Activated T-helper 17 cell treated with anti-CD3 and anti-CD28 coated beads, Interleukin-2, amount 50 U/mL, for 72 hours (primary cell): ENCODE measurements around the gene MED15. TPM values are rescaled to one million over a fixed set of nuclear protein-coding genes. Genes with fewer than 3 reads are reported as not detected.
A peak's percentile ranks its signal among the peaks of the same experiment; 100 is the strongest.
"Not testable (repeated sequence)": the region's sequence is repeated elsewhere in the genome, so short reads cannot be mapped to it uniquely, and the experiment has no call there.

ENCODE experiments used
- ATAC-seq: fragments of 150-1000 bp; cut with Tn5 transposase; replicated peaks from 2 replicates; pipeline ENCODE4 v1.10.0; 2021; ENCODE audit warnings: mild to moderate bottlenecking, moderate library complexity
- H3K27ac Mint-ChIP-seq: one replicate; pipeline ENCODE4 v1.8.0; 2022; ENCODE audit warnings: mixed read lengths
- H3K27me3 Mint-ChIP-seq: one replicate; pipeline ENCODE4 v1.8.0; 2022; ENCODE audit warnings: mixed read lengths
- H3K36me3 Mint-ChIP-seq: one replicate; pipeline ENCODE4 v1.8.0; 2022; ENCODE audit warnings: low read depth, mild to moderate bottlenecking, mixed read lengths
- H3K4me1 Mint-ChIP-seq: one replicate; pipeline ENCODE4 v1.8.0; 2022; ENCODE audit warnings: mixed read lengths
- H3K4me3 Mint-ChIP-seq: one replicate; pipeline ENCODE4 v1.8.0; 2022; ENCODE audit warnings: mild to moderate bottlenecking, mixed read lengths
- H3K9me3 Mint-ChIP-seq: one replicate; pipeline ENCODE4 v1.8.0; 2022; ENCODE audit warnings: mixed read lengths
- total RNA-seq, 2 donors: library from RNA; stranded (reverse); gene quantifications; one replicate each; pipeline ENCODE4 v1.2.3, GENCODE V29; 2022

The MED15 gene
- total RNA-seq, 2 donors from 2014 or later = 115 to 118 TPM

GRCh38 chr22:20588092-20588842 lies 80.9 kb downstream of the MED15 start:
- no peak overlapping the region for H3K4me3 Mint-ChIP-seq
- H3K4me1 Mint-ChIP-seq = no peaks in the 10 kb centered on the region
- no peak overlapping the region for H3K27ac Mint-ChIP-seq

DNA sequence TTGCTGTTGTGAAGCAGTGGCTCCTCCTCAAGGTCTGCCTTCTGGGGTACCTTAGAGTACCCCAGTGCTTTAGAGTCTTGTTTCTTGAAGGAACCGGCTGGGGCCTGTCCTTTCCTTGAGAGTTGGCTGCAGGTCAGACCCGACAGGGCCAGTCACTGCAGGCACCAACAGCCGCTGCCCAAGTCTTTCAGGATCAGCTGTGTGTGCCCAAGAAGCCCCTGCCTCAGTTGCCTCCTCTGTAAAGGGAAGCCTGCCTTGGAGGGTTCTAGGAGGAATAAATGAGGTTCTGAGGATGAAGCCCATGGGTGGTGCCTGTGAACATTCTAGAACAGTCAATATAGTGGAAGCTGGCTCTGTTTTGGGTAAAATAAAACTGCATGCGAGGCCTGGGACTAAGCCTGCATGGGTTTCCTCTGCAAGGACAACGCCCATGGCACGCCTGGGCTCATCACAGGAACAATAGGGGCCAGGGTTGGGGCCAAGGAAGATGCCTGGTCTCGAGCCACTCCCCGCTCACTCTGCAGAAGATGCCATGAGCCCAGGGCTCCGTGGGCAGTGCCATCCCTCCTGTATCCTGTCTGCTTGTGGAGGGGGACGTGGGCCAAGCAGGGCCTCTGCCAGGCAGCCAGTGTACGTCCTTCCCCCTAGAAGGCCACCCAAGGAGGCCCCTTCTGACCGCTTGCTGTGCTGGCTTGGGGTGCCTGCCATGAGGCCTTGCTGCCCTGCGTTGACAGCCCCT lies 81.6 kb downstream of the MED15 start:
- peaks cover 36% of the 10 kb centered on the region for H3K36me3 Mint-ChIP-seq
- H3K27me3 Mint-ChIP-seq = no peaks in the 10 kb centered on the region
- H3K4me3 Mint-ChIP-seq = no peak overlapping the region
- ATAC-seq = peak; percentile 5
- no peaks in the 10 kb centered on the region for H3K9me3 Mint-ChIP-seq
- no peaks in the 10 kb centered on the region for H3K4me1 Mint-ChIP-seq
- H3K27ac Mint-ChIP-seq = no peak overlapping the region

More at GRCh38 chr22:20588092-20588842, 80.9 kb downstream of the MED15 start:
- H3K27me3 Mint-ChIP-seq = no peaks in the 10 kb centered on the region
- peaks cover 44% of the 10 kb centered on the region for H3K36me3 Mint-ChIP-seq
- no peaks in the 10 kb centered on the region for H3K9me3 Mint-ChIP-seq
- no peak for ATAC-seq

GRCh38 chr22:20589614-20590476 lies 82.4 kb downstream of the MED15 start:
- Mint-ChIP-seq H3K27me3 (no peaks in the 10 kb centered on the region), H3K36me3 (peaks cover 28% of the 10 kb centered on the region), H3K4me1 (no peaks in the 10 kb centered on the region), H3K27ac (no peak overlapping the region), H3K9me3 (no peaks in the 10 kb centered on the region), H3K4me3 (no peak overlapping the region)
- ATAC-seq = peak; percentile 13

DNA sequence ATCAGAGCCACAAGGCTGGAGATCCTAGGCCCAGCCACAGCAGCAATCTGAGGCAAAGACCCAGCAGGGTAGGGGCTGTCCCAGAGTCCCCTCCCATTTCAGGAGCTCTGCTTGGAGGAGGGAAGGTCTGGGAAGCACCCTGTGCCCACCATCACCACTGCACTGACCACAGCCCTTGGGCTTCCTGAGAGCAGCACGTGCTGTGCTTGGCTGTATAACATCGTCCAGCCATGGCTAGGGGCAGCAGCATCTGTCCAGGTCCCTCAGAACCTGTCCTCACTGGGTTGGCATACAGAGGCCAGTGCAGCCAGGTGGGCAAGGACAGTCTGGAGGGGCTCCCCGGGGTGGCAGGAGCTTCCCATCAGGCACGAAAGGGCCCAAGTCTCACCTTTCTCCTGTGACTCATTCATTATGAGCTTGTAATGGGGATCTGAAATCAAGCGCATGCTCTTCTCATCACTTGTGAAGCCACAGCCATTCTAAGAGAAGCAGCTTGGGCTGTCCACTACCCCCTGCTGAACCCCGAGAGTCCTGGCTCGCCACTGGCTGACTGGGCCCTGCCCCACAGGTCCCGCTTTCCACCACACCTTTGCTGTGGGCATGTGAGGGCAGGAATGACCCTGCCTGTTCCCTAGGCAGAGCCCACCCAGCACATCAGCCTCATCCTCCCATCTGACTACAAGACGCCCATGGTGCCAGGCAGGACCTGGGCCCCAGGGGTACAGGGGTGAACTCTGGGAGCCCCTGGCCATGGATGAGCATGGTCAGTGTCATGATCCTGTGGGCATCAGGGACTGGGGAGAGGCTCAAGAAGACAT lies 83.3 kb downstream of the MED15 start:
- no peaks in the 10 kb centered on the region for H3K9me3 Mint-ChIP-seq
- no peak for ATAC-seq
- no peak overlapping the region for H3K4me3 Mint-ChIP-seq
- H3K4me1 Mint-ChIP-seq = no peaks in the 10 kb centered on the region
- H3K27ac Mint-ChIP-seq = peak overlapping the region; percentile 75
- no peaks in the 10 kb centered on the region for H3K27me3 Mint-ChIP-seq
- H3K36me3 Mint-ChIP-seq = peaks cover 20% of the 10 kb centered on the region

DNA sequence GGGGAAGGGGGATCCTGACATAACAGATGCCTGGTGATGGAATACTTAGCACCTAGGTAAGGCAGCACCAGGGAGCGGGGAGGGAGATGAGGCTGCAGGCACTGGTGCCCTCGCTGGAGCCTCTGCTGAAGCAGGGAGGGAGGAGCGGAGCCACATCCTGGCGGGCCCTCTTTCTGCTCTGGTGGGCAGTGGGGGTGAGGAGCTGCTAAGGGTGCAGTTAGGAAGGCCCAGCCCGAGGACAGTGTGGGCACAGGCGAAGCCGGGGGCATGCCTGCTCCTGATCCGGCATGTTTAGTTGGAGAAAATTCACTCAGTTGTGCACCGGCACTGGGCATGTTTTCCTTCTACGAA lies 83.9 kb downstream of the MED15 start:
- Mint-ChIP-seq H3K36me3 (peaks cover 14% of the 10 kb centered on the region), H3K9me3 (no peaks in the 10 kb centered on the region), H3K27me3 (no peaks in the 10 kb centered on the region), H3K4me1 (no peaks in the 10 kb centered on the region), H3K27ac (peak overlapping the region; percentile 75), H3K4me3 (no peak overlapping the region)
- ATAC-seq = no peak

DNA sequence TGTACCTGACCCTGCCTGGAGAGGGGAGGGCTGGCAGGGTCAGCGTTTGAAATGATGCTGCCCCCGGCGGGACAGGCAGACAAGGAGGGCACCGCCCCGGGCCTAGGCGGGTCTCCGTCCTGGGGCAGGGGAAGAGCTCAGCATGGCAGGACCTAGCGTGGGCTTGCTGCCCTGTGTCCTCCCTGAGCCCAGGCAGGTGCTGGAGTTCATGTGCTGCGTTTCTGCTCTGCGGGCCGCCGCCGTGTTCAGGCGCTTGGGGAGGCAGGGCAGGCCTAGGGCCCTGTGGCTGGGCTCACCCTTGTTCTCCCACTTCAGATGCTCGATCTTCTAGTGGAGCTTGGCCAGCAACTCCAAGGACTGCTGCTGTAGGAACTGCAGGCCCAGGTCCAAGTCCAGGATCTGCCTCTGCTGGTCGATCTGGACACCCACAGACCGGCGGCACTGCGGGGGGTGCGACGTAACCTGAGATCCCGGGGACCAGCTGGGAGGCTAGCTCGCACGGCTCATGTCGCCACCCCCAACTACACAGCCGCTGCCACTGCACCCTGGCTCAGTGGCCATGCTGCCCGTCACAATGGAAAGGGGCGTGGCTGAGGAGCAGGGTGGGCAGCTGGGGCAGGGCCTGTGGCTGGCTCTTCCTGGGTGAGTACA lies 84.4 kb downstream of the MED15 start:
- ATAC-seq = no peak
- Mint-ChIP-seq H3K9me3 (no peaks in the 10 kb centered on the region), H3K4me1 (no peaks in the 10 kb centered on the region), H3K36me3 (peaks cover 9% of the 10 kb centered on the region), H3K4me3 (no peak overlapping the region), H3K27ac (no peak overlapping the region), H3K27me3 (no peaks in the 10 kb centered on the region)

- not testable (repeated sequence) for H3K27me3 Mint-ChIP-seq, H3K36me3 Mint-ChIP-seq, H3K9me3 Mint-ChIP-seq, H3K4me1 Mint-ChIP-seq, H3K27ac Mint-ChIP-seq, H3K4me3 Mint-ChIP-seq, ATAC-seq
Measured at GRCh38 chr22:20594038-20594437, 86.6 kb downstream of the MED15 start.

GRCh38 chr22:20594486-20594885 lies 87.1 kb downstream of the MED15 start:
- H3K27me3 Mint-ChIP-seq, H3K36me3 Mint-ChIP-seq, ATAC-seq, H3K9me3 Mint-ChIP-seq, H3K4me3 Mint-ChIP-seq, H3K27ac Mint-ChIP-seq, H3K4me1 Mint-ChIP-seq: not testable (repeated sequence)

- ATAC-seq = no peak
- no peak overlapping the region for H3K4me3 Mint-ChIP-seq
- H3K27ac Mint-ChIP-seq = no peak overlapping the region
- no peaks in the 10 kb centered on the region for H3K4me1 Mint-ChIP-seq
- H3K27me3 Mint-ChIP-seq = no peaks in the 10 kb centered on the region
- H3K36me3 Mint-ChIP-seq = no peaks in the 10 kb centered on the region
- no peaks in the 10 kb centered on the region for H3K9me3 Mint-ChIP-seq
Measured at GRCh38 chr22:20595461-20595860, 88.1 kb downstream of the MED15 start.

- H3K27ac Mint-ChIP-seq = no peak overlapping the region
- peaks cover 3% of the 10 kb centered on the region for H3K4me1 Mint-ChIP-seq
- H3K4me3 Mint-ChIP-seq = no peak overlapping the region
- no peaks in the 10 kb centered on the region for H3K36me3 Mint-ChIP-seq
- no peak for ATAC-seq
- no peaks in the 10 kb centered on the region for H3K9me3 Mint-ChIP-seq
- no peaks in the 10 kb centered on the region for H3K27me3 Mint-ChIP-seq
Measured at GRCh38 chr22:20599117-20599516, 91.7 kb downstream of the MED15 start.

DNA sequence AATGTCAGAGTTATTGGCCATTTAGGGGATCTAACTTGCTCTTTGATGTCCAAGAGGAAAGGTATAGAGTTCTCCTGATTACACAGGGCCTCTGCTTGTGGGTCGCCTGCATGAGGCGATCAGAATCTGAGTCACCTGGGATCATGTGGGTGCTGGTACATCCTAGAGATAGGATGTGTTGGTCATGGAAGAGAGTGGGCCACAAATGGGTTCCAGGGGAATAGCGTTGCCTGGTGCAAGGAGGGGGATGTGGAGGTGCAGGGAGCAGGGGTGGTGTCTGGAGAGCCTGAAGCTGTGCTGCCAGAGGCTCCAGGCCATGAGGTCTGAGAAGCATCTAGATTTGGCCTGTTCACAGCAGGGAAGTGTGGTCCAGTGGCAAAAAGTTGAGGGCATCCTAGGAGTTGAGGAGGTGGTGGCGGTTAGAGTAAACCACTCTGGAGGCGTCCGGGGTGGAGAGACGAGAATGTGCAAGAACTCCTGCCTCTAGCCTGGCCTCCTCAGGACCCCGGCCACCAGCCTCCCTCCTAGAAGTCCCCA lies 92.8 kb downstream of the MED15 start:
- Mint-ChIP-seq H3K27ac (no peak overlapping the region), H3K9me3 (no peaks in the 10 kb centered on the region), H3K27me3 (no peaks in the 10 kb centered on the region), H3K4me1 (peaks cover 3% of the 10 kb centered on the region), H3K4me3 (no peak overlapping the region), H3K36me3 (no peaks in the 10 kb centered on the region)
- no peak for ATAC-seq

- peaks cover 3% of the 10 kb centered on the region for H3K4me1 Mint-ChIP-seq
- no peak overlapping the region for H3K4me3 Mint-ChIP-seq
- no peaks in the 10 kb centered on the region for H3K9me3 Mint-ChIP-seq
- no peak overlapping the region for H3K27ac Mint-ChIP-seq
- no peaks in the 10 kb centered on the region for H3K27me3 Mint-ChIP-seq
- no peaks in the 10 kb centered on the region for H3K36me3 Mint-ChIP-seq
- no peak for ATAC-seq
Measured at GRCh38 chr22:20601308-20601707, 93.9 kb downstream of the MED15 start.

GRCh38 chr22:20602609-20603164 lies 95.3 kb downstream of the MED15 start:
- Mint-ChIP-seq H3K36me3 (no peaks in the 10 kb centered on the region), H3K4me3 (no peak overlapping the region), H3K4me1 (peaks cover 3% of the 10 kb centered on the region), H3K9me3 (no peaks in the 10 kb centered on the region), H3K27ac (no peak overlapping the region), H3K27me3 (no peaks in the 10 kb centered on the region)
- ATAC-seq = no peak
